ENCODE data around the gene SYTL3.
"Not testable (repeated sequence)": the region's sequence is repeated elsewhere in the genome, so short reads cannot be mapped to it uniquely, and the experiment has no call there.

The SYTL3 gene

GRCh38 chr6:158622545-158623190, 27.2 kb upstream of the SYTL3 start:
- no peak for DNase-seq

GRCh38 chr6:158624684-158625682, 24.9 kb upstream of the SYTL3 start:
- no peak for DNase-seq

GRCh38 chr6:158625881-158626305, 24.0 kb upstream of the SYTL3 start:
- DNase-seq = no peak

GRCh38 chr6:158626360-158627167, 23.3 kb upstream of the SYTL3 start:
- no peak for DNase-seq

GRCh38 chr6:158627168-158627939, 22.5 kb upstream of the SYTL3 start:
- DNase-seq = no peak

- no peak for DNase-seq
These were observed 22.0 kb upstream of the SYTL3 start for GRCh38 chr6:158627940-158628211.

GRCh38 chr6:158628542-158628941, 21.3 kb upstream of the SYTL3 start:
- DNase-seq = no peak

- DNase-seq = no peak
These were observed 20.3 kb upstream of the SYTL3 start for GRCh38 chr6:158629367-158630221.

- no peak for DNase-seq
These were observed 18.8 kb upstream of the SYTL3 start for GRCh38 chr6:158630938-158631616.

GRCh38 chr6:158631678-158632537, 17.9 kb upstream of the SYTL3 start:
- DNase-seq = no peak

GRCh38 chr6:158632538-158633119, 17.2 kb upstream of the SYTL3 start:
- not testable (repeated sequence) for DNase-seq

GRCh38 chr6:158633127-158633526, 16.7 kb upstream of the SYTL3 start:
- no peak for DNase-seq

- DNase-seq = no peak
These were observed 15.0 kb upstream of the SYTL3 start for GRCh38 chr6:158634695-158635426.

GRCh38 chr6:158635427-158636073, 14.3 kb upstream of the SYTL3 start:
- no peak for DNase-seq

- DNase-seq = no peak
These were observed 13.1 kb upstream of the SYTL3 start for GRCh38 chr6:158636778-158637177.

- DNase-seq = no peak
These were observed 11.5 kb upstream of the SYTL3 start for GRCh38 chr6:158638324-158638854.

- DNase-seq = no peak
These were observed 10.8 kb upstream of the SYTL3 start for GRCh38 chr6:158639056-158639455.

- DNase-seq = no peak
These were observed 9.3 kb upstream of the SYTL3 start for GRCh38 chr6:158640519-158640918.
